Neural progenitor cell (in vitro differentiated cells): ENCODE results near the gene GLS. TPM values are rescaled to one million over a fixed set of nuclear protein-coding genes. Genes with fewer than 3 reads are reported as not detected.

Experiments
- DNase-seq: peaks from one replicate; pipeline ENCODE4 v3.0.0-alpha.2; 2016; ENCODE audit warnings: low spot score
- H2AFZ ChIP-seq: fragments of 200-600 bp; sonication (generic); replicated peaks from 2 replicates; pipeline ENCODE4 v1.6.1; 2016; ENCODE audit warnings: antibody characterized with exemption
- H3F3A ChIP-seq: fragments of 200-600 bp; sonication (generic); 2 replicates; pipeline ENCODE4 v1.6.1; 2016; ENCODE audit warnings: antibody characterized with exemption, low read depth
- H3K27ac ChIP-seq: fragments of 200-600 bp; sonication (generic); 2 replicates; pipeline ENCODE4 v1.5.1; 2016; ENCODE audit warnings: mild to moderate bottlenecking
- H3K27me3 ChIP-seq: fragments of 200-600 bp; sonication (generic); 2 replicates; pipeline ENCODE4 v1.6.1; 2016; ENCODE audit warnings: mild to moderate bottlenecking, moderate library complexity
- H3K36me3 ChIP-seq: fragments of 200-600 bp; sonication (generic); 2 replicates; pipeline ENCODE4 v1.5.1; 2016
- H3K4me1 ChIP-seq: fragments of 200-600 bp; sonication (generic); 2 replicates; pipeline ENCODE4 v1.6.1; 2016; ENCODE audit warnings: mixed run types
- H3K4me2 ChIP-seq: fragments of 200-600 bp; sonication (generic); 2 replicates; pipeline ENCODE4 v1.6.1; 2016
- H3K4me3 ChIP-seq: fragments of 200-600 bp; sonication (generic); 2 replicates; pipeline ENCODE4 v1.5.1; 2016
- H3K79me2 ChIP-seq: fragments of 200-600 bp; sonication (generic); 2 replicates; pipeline ENCODE4 v1.6.1; 2016; ENCODE audit warnings: low read depth
- H3K9ac ChIP-seq: fragments of 200-600 bp; sonication (generic); 2 replicates; pipeline ENCODE4 v1.6.1; 2016
- H3K9me3 ChIP-seq: fragments of 200-600 bp; sonication (generic); 2 replicates; pipeline ENCODE4 v1.5.1; 2016; ENCODE audit warnings: low read depth
- H4K20me1 ChIP-seq: fragments of 200-600 bp; sonication (generic); 2 replicates; pipeline ENCODE4 v1.6.1; 2016; ENCODE audit warnings: low read depth
- H3K27ac Mint-ChIP-seq: 3 replicates; pipeline ENCODE4 v1.8.0; 2021; ENCODE audit warnings: mixed read lengths
- H3K27me3 Mint-ChIP-seq: 2 replicates; pipeline ENCODE4 v1.8.0; 2022; ENCODE audit warnings: low read depth, mild to moderate bottlenecking, inconsistent platforms, moderate library complexity, mixed read lengths; ENCODE audit not compliant: insufficient read depth
- H3K36me3 Mint-ChIP-seq: 3 replicates; pipeline ENCODE4 v1.8.0; 2021; ENCODE audit warnings: mixed read lengths
- H3K4me1 Mint-ChIP-seq: 3 replicates; pipeline ENCODE4 v1.8.0; 2021; ENCODE audit warnings: mixed read lengths
- H3K4me3 Mint-ChIP-seq: 3 replicates; pipeline ENCODE4 v1.8.0; 2021; ENCODE audit warnings: mild to moderate bottlenecking, moderate library complexity, mixed read lengths
- H3K9me3 Mint-ChIP-seq: 3 replicates; pipeline ENCODE4 v1.8.0; 2020; ENCODE audit warnings: mixed read lengths
- CTCF ChIP-seq: fragments of 200-600 bp; sonication (generic); IDR thresholded peaks from 2 replicates; pipeline ENCODE4 v1.5.1; 2017; ENCODE audit warnings: antibody characterized with exemption, mild to moderate bottlenecking
- EZH2 ChIP-seq: fragments of 200-600 bp; sonication (generic); IDR thresholded peaks from 2 replicates; pipeline ENCODE4 v1.6.1; 2017; ENCODE audit warnings: antibody characterized with exemption, mild to moderate bottlenecking, moderate library complexity
- EZH2phosphoT487 ChIP-seq: fragments of 200-600 bp; sonication (generic); IDR thresholded peaks from 2 replicates; pipeline ENCODE4 v1.6.1; 2017; ENCODE audit warnings: antibody characterized with exemption
- total RNA-seq: library from RNA; depleted of rRNA; stranded (reverse); fragments of >200 nt; gene quantifications from 2 replicates; pipeline ENCODE4 v1.2.3, GENCODE V29; 2015; ENCODE audit warnings: low replicate concordance

The GLS gene
- total RNA-seq, 1 donor from 2014 or later = 54.0 TPM

GRCh38 chr2:190973262-190973661 lies 92.6 kb downstream of the GLS start:
- no peak overlapping the region for H3K9ac ChIP-seq
- H3K27ac Mint-ChIP-seq = no peak overlapping the region
- peaks cover 32% of the 10 kb centered on the region for H3K36me3 Mint-ChIP-seq
- H3K27ac ChIP-seq = no peak overlapping the region
- no peaks in the 10 kb centered on the region for H4K20me1 ChIP-seq
- TF ChIP-seq EZH2 = no peak
- no peak for TF ChIP-seq CTCF
- TF ChIP-seq EZH2phosphoT487 = no peak
- H2AFZ ChIP-seq = no peak overlapping the region
- no peaks in the 10 kb centered on the region for H3K4me1 Mint-ChIP-seq
- no peaks in the 10 kb centered on the region for H3K4me1 ChIP-seq
- H3K9me3 Mint-ChIP-seq = no peaks in the 10 kb centered on the region
- no peak overlapping the region for H3K4me3 ChIP-seq
- peaks cover 3% of the 10 kb centered on the region for H3K36me3 ChIP-seq
- no peaks in the 10 kb centered on the region for H3K27me3 Mint-ChIP-seq
- no peaks in the 10 kb centered on the region for H3F3A ChIP-seq
- no peaks in the 10 kb centered on the region for H3K9me3 ChIP-seq
- no peaks in the 10 kb centered on the region for H3K27me3 ChIP-seq
- H3K4me3 Mint-ChIP-seq = no peak overlapping the region
- H3K79me2 ChIP-seq = no peaks in the 10 kb centered on the region
- H3K4me2 ChIP-seq = no peak overlapping the region
- no peak for DNase-seq

- no peak overlapping the region for H3K9ac ChIP-seq
- Mint-ChIP-seq H3K9me3 (no peaks in the 10 kb centered on the region), H3K27ac (no peak overlapping the region), H3K4me3 (no peak overlapping the region), H3K27me3 (no peaks in the 10 kb centered on the region), H3K4me1 (no peaks in the 10 kb centered on the region), H3K36me3 (peaks cover 38% of the 10 kb centered on the region)
- H2AFZ ChIP-seq = no peak overlapping the region
- H3K9me3 ChIP-seq = no peaks in the 10 kb centered on the region
- H3K27me3 ChIP-seq = no peaks in the 10 kb centered on the region
- H3K4me2 ChIP-seq = no peak overlapping the region
- H3F3A ChIP-seq = no peaks in the 10 kb centered on the region
- H3K36me3 ChIP-seq = peaks cover 3% of the 10 kb centered on the region
- no peak overlapping the region for H3K4me3 ChIP-seq
- TF ChIP-seq EZH2phosphoT487 (no peak), EZH2 (no peak), CTCF (no peak)
- no peak for DNase-seq
- H3K4me1 ChIP-seq = no peaks in the 10 kb centered on the region
- no peak overlapping the region for H3K27ac ChIP-seq
- no peaks in the 10 kb centered on the region for H4K20me1 ChIP-seq
- H3K79me2 ChIP-seq = no peaks in the 10 kb centered on the region
These were observed 93.4 kb downstream of the GLS start for GRCh38 chr2:190973726-190974628.

- H3K79me2 ChIP-seq = no peaks in the 10 kb centered on the region
- DNase-seq = no peak
- H3K27me3 ChIP-seq = no peaks in the 10 kb centered on the region
- H3K36me3 ChIP-seq = peaks cover 3% of the 10 kb centered on the region
- Mint-ChIP-seq H3K4me1 (peaks cover under 1% of the 10 kb centered on the region), H3K27me3 (no peaks in the 10 kb centered on the region), H3K36me3 (peaks cover 40% of the 10 kb centered on the region), H3K9me3 (no peaks in the 10 kb centered on the region), H3K27ac (no peak overlapping the region), H3K4me3 (no peak overlapping the region)
- H4K20me1 ChIP-seq = no peaks in the 10 kb centered on the region
- H3K27ac ChIP-seq = no peak overlapping the region
- no peak overlapping the region for H2AFZ ChIP-seq
- H3K4me1 ChIP-seq = no peaks in the 10 kb centered on the region
- H3K4me3 ChIP-seq = no peak overlapping the region
- TF ChIP-seq EZH2phosphoT487 (no peak), CTCF (no peak), EZH2 (no peak)
- H3K9me3 ChIP-seq = no peaks in the 10 kb centered on the region
- H3K4me2 ChIP-seq = no peak overlapping the region
- H3F3A ChIP-seq = no peaks in the 10 kb centered on the region
- no peak overlapping the region for H3K9ac ChIP-seq
These were observed 94.2 kb downstream of the GLS start for GRCh38 chr2:190974629-190975361.
